Measurements from ENCODE around the gene GATM.
"Not testable (repeated sequence)": the region's sequence is repeated elsewhere in the genome, so short reads cannot be mapped to it uniquely, and the experiment has no call there.

GATM gene

GRCh38 chr15:45349623-45350022, 28.7 kb downstream of the GATM start:
- DNase-seq, result no peak

GRCh38 chr15:45347989-45348388, 30.4 kb downstream of the GATM start:
- no peak for DNase-seq

- DNase-seq, result no peak
These were observed 31.3 kb downstream of the GATM start for GRCh38 chr15:45347033-45347432.

- no peak for DNase-seq
These were observed 32.0 kb downstream of the GATM start for GRCh38 chr15:45346381-45346780.

- DNase-seq, result no peak
These were observed 35.0 kb downstream of the GATM start for GRCh38 chr15:45343258-45343860.

- no peak for DNase-seq
These were observed 36.6 kb downstream of the GATM start for GRCh38 chr15:45341790-45342189.

GRCh38 chr15:45340429-45340828, 37.9 kb downstream of the GATM start:
- DNase-seq, result no peak

GRCh38 chr15:45338417-45338816, 39.9 kb downstream of the GATM start:
- no peak for DNase-seq

GRCh38 chr15:45337224-45337623, 41.1 kb downstream of the GATM start:
- DNase-seq, result no peak

- no peak for DNase-seq
These were observed 44.8 kb downstream of the GATM start for GRCh38 chr15:45333550-45333949.

- DNase-seq, result no peak
These were observed 45.6 kb downstream of the GATM start for GRCh38 chr15:45332694-45333093.

GRCh38 chr15:45331972-45332371, 46.4 kb downstream of the GATM start:
- DNase-seq, result no peak

GRCh38 chr15:45328663-45329062, 49.7 kb downstream of the GATM start:
- DNase-seq, result no peak

- no peak for DNase-seq
These were observed 51.6 kb downstream of the GATM start for GRCh38 chr15:45326741-45327140.

GRCh38 chr15:45326280-45326679, 52.1 kb downstream of the GATM start:
- no peak for DNase-seq

- no peak for DNase-seq
These were observed 57.7 kb downstream of the GATM start for GRCh38 chr15:45320581-45321205.

- DNase-seq, result no peak
These were observed 58.7 kb downstream of the GATM start for GRCh38 chr15:45319472-45320214.

- no peak for DNase-seq
These were observed 63.4 kb downstream of the GATM start for GRCh38 chr15:45314960-45315359.

GRCh38 chr15:45314117-45314516, 64.2 kb downstream of the GATM start:
- not testable (repeated sequence) for DNase-seq
